HG03159 (cell line): ENCODE results near the gene ABCF3.
"Not testable (repeated sequence)": the region's sequence is repeated elsewhere in the genome, so short reads cannot be mapped to it uniquely, and the experiment has no call there.

Experiments used
- ATAC-seq: cut with Tn5 transposase; IDR thresholded peaks from one replicate; pipeline ENCODE4 v1.9.1; 2021; ENCODE audit warnings: mild to moderate bottlenecking, moderate library complexity; ENCODE audit not compliant: unreplicated experiment

The ABCF3 gene, protein sequence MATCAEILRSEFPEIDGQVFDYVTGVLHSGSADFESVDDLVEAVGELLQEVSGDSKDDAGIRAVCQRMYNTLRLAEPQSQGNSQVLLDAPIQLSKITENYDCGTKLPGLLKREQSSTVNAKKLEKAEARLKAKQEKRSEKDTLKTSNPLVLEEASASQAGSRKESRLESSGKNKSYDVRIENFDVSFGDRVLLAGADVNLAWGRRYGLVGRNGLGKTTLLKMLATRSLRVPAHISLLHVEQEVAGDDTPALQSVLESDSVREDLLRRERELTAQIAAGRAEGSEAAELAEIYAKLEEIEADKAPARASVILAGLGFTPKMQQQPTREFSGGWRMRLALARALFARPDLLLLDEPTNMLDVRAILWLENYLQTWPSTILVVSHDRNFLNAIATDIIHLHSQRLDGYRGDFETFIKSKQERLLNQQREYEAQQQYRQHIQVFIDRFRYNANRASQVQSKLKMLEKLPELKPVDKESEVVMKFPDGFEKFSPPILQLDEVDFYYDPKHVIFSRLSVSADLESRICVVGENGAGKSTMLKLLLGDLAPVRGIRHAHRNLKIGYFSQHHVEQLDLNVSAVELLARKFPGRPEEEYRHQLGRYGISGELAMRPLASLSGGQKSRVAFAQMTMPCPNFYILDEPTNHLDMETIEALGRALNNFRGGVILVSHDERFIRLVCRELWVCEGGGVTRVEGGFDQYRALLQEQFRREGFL

DNA sequence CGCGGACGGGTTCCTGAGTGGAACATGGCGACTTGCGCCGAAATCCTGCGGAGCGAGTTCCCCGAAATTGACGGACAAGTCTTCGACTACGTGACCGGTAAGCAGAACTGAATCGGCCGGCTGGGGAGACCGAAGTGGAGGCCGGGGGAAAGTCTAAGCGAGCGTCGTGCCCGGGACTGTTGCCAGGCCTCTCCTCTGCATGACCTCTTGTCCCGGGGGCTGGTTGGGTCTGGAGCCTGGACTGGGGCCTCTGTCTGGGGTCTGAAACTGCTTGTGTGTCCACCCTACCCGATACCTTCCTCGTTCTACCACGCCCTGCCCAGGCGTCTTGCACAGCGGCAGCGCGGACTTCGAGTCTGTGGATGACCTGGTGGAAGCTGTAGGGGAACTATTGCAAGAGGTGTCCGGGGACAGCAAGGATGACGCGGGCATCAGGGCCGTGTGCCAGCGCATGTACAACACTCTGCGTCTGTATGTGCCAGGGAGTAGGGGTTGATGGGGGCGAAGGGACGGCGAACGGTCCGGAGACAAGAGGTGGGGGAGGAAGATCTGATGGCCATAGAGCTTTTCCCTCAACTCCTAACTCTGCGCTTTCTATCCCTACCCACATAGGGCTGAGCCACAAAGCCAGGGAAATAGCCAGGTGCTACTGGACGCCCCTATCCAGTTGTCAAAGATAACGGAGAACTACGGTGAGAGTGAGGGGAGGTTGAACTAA lies at the start of gene ABCF3:
TSS of gene ABCF3 (plus strand) at position 16 of the 718 bp plus-strand sequence. CDS start at position 25, 9 bp downstream.
- ATAC-seq = peak; percentile 26

GRCh38 chr3:184140436-184140835 lies 45.6 kb upstream of the ABCF3 start:
- no peak for ATAC-seq

- no peak for ATAC-seq
Observed at GRCh38 chr3:184142199-184142598, 43.8 kb upstream of the ABCF3 start.

DNA sequence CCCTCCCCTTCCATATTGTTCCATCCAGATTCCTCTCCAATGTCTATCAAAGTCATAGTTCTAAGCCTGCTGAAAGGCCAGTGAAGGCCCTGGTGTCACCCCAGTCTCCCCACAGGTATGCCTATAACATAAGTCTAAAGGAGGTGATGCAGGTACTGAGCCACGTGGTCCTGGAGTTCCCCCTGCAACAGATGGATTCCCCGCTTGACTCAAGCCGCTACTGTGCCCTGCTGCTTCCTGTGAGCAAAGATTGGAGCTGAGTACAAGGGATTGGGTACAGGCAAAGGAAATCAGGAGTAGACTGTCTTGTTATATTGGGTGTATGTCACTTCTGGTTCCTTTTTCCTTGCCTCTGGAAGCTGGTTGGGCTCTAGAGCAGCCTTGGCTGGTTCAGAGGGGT lies 42.7 kb upstream of the ABCF3 start:
- ATAC-seq = no peak

DNA sequence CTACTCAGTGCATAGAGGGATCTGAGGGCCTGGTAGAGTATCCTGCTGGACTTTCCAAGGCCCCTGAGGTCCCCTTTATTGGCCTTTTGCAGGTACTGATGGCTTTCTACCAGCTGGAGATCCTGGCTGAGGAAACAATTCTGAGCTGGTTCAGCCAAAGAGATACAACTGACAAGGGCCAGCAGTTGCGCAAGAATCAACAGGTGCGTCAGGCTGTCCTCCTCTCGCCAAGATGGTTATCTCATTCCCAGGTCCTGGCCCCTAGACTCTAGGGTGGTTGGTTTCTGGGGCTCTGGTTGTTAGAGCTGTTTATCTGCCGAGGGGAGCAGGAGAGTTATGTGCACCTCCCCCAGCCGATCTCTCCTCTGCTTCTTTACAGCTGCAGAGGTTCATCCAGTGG lies 41.5 kb upstream of the ABCF3 start:
- ATAC-seq = no peak

GRCh38 chr3:184145111-184145524 lies 40.9 kb upstream of the ABCF3 start:
- ATAC-seq = no peak

- no peak for ATAC-seq
Observed at GRCh38 chr3:184145751-184146270, 40.2 kb upstream of the ABCF3 start.

GRCh38 chr3:184148076-184148475 lies 37.9 kb upstream of the ABCF3 start:
- ATAC-seq = no peak

DNA sequence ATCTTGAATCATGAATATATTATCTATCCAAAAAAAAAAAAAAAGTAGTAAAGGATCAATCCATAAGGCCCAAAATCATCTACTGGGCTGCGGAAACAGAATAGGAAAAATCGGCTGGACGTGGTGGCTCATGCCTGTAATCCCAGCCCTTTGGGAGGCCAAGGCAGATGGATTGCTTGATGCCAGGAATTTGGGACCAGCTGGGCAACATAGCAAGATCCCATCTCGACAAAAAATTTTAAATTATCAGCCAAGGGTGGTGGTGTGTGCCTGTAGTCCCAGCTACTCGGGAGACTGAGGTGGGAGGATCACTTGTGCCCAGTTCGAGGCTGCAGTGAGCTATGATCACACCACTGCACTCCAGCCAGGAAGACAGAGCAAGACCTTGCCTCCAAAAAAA lies 36.9 kb upstream of the ABCF3 start:
- no peak for ATAC-seq

GRCh38 chr3:184149770-184150169 lies 36.2 kb upstream of the ABCF3 start:
- not testable (repeated sequence) for ATAC-seq

DNA sequence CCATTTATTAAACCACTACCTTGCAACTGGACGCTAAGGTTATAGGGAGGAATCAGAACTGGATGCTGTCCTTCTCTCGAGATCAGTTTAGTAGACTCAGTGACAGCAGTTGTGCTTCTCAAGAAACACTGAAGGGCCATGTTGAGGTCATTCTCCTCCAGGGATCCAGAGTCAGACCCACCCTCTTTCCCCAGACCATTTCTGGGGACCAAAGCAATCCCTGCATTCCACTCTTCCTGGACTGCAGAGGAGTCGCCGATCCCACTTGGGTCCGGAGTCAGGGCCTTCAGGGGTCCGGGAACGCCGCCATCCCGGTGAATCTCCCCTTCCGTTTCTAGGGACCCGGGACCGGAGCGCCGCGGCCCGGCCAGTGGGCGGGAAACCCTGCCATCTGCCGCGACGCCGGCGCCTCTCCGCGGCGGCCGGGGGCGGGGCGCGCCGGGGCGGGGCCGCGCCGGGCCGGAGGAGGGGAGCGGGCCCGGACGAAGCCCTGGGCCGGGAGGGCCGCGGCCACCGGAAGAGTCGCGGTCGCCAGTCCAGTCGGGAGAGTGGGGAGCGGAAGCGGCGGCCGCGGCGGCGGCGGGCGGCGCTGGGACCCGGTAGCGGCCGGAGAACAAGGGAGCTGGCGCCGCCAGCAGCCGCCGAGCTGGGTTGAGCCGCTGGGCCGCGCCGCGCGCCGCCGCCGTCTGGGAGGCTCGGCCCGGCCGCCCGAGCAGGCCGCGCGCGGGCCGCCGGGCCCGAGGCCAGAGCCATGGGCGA lies 30.9 kb upstream of the ABCF3 start, which contains the start of gene DVL3:
TSS of gene DVL3 (plus strand) at position 493 of the 759 bp plus-strand sequence. CDS start at position 752, 259 bp downstream.
- ATAC-seq = peak; percentile 68

GRCh38 chr3:184155644-184156521 lies 30.1 kb upstream of the ABCF3 start:
- peak; percentile 41 for ATAC-seq

DNA sequence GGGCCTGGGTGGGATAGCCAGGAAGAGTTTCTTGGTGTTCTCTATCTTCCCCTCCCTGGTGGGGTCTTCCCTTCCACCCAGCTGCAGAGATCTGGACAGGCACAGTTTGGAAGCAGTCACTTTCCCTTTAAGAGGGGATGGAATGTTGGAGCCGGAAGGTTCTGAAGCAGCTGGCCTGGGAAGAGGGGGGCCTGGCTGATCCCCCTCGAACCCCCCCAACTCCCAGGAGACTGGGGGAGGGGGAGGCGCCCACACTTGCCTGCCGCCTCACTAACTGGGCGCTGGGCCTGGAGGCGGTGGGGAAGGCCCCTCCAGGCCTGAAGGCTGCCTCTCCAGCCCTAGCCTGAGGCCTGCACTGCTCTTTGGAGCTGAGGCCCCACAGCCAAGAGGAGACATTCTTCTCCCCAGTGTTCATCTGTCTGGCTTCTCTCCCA lies 29.5 kb upstream of the ABCF3 start:
- no peak for ATAC-seq

DNA sequence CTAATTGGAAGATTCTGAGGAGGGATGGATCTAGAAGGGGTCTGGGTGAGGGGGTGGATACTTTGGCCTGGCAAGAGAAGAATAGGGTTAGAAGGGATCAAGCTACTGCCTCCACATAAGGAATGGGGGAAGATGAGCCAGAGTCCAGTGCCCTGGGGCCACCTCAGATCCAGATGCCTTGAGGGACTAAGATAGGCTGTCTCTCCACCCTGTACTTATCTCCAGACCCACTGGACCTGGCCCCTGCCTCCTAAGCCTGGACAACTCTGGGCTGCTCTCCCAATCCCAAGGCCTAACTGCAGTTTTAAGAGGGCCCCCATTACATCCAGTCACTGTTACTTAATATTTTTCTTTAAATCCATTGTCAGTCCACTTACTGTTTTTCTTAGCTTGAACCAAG lies 28.8 kb upstream of the ABCF3 start:
- no peak for ATAC-seq

DNA sequence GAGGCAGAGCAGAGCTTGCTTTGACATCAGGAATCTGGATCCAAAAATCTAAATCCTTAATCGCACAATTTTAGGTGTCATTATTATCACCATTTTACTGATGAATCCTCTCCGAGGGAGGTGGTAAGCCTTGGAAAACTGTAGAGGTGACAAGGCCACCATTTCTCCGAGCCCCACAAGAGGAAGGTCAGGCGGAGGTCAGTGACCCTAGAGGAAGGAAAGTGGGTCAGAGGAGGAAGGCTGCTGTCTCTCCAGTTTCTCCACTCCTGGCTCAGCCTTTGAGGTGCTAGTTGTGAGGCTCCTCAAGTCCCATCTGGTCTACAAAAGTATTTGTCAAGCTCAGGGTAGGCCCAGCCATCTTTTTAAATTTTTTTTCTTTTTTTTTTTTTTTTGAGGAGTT lies 27.6 kb upstream of the ABCF3 start:
- ATAC-seq = no peak

DNA sequence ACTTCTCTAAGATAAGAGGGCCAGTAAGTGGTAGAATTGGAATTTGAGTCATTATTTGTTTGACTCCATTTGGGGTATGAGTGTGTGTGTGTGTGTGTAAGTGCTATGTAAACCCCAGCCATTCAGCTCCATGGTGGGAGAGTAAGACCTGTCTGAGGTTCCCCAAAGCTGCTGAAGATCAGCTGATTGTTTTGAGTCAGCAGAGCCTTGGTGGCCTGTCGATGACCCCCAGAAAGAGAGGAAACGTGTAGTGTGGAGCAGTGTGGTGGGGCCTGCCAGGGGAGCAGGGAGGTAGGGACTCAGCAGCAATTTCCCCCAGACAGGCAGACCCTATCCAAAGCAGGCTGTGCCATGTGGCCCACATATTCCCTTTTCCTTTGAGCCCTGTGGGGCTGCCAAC lies 25.5 kb upstream of the ABCF3 start:
- ATAC-seq = no peak

GRCh38 chr3:184162571-184163070 lies 23.4 kb upstream of the ABCF3 start:
- not testable (repeated sequence) for ATAC-seq

DNA sequence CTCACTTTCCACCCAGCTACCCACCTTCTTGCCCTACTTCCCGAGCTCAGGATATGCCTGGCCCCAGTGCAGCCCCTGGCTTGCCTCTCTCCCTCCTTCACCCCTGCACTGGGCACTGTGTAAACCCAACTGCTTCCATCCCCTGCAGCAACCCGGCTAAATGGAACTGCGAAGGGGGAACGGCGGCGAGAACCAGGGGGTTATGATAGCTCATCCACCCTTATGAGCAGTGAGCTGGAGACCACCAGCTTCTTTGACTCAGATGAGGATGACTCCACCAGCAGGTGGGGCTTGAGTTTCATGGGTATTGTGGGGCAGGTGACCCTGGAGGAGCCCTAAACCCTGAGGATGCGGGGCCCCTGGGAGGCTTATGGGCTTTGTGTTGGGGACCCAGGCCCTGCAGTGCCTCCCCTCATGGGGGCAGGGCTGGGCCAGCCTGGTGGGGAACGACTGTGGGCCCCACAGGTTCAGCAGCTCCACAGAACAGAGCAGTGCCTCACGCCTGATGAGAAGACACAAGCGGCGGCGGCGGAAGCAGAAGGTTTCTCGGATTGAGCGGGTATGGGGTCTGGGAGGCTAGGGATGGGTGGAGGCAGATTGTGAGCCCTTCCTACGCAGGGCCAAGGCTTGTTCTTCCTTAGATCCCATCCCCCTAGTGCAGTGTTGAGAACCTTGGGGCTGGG lies 21.2 kb upstream of the ABCF3 start:
- ATAC-seq = no peak

DNA sequence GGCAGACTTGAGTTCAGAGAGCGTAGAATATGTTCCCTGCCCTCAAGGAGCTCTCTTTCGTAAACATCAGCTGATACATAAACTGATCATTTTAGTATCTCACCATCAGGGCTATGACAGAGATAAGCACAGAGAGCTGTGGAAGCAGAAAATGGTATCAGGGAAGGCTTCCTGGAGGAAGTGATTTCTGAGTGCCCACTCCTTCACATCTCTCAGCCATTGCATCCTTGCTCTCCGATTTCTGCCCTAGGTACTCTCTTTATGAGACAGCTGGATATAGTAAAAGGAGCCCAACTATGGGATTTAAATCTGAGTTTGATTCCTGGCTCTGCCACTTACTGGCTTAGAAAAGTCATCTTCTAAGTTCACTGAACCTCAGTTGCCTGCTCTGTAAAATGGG lies 20.5 kb upstream of the ABCF3 start:
- ATAC-seq = no peak
